Activated CD4-positive, alpha-beta T cell treated with anti-CD3 and anti-CD28 coated beads, Interleukin-2, amount 10 ng/mL, durations not matched to agents 7 days and 5 days (primary cell): ENCODE results near the gene AGBL1. TPM values are rescaled to one million over a fixed set of nuclear protein-coding genes. Genes with fewer than 3 reads are reported as not detected.

Source experiments
- CTCF ChIA-PET: fragments of 350-600 bp; sonication (Branson Sonifier 250); formaldehyde crosslinking; loops from one replicate; lab custom pipeline; 2021; ENCODE audit warnings: antibody characterized with exemption; lab: Charles Lee
- POLR2A ChIA-PET: fragments of 350-600 bp; sonication (Branson Sonifier 250); formaldehyde crosslinking; loops from one replicate; lab custom pipeline; 2021; ENCODE audit warnings: antibody characterized with exemption; lab: Charles Lee
- DNase-seq: peaks from one replicate; pipeline ENCODE4 v3.0.0-alpha.2; 2020
- H3K27ac Mint-ChIP-seq: one replicate; pipeline ENCODE4 v1.8.0; 2021; ENCODE audit warnings: mild to moderate bottlenecking, moderate library complexity, mixed read lengths
- H3K27me3 Mint-ChIP-seq: one replicate; pipeline ENCODE4 v1.8.0; 2021; ENCODE audit warnings: mixed read lengths
- H3K36me3 Mint-ChIP-seq: one replicate; pipeline ENCODE4 v1.8.0; 2021; ENCODE audit warnings: low read depth, mixed read lengths
- H3K4me1 Mint-ChIP-seq: one replicate; pipeline ENCODE4 v1.8.0; 2021; ENCODE audit warnings: mixed read lengths
- H3K4me3 Mint-ChIP-seq: one replicate; pipeline ENCODE4 v1.8.0; 2021; ENCODE audit warnings: mild to moderate bottlenecking, moderate library complexity, mixed read lengths
- H3K9me3 Mint-ChIP-seq: one replicate; pipeline ENCODE4 v1.8.0; 2021; ENCODE audit warnings: mixed read lengths
- total RNA-seq, 2 experiments: library from RNA; stranded (reverse); gene quantifications; one replicate each; pipeline ENCODE4 v1.2.3, GENCODE V29; 2021

The AGBL1 gene
- total RNA-seq, 2 experiments from 2014 or later: not detected

GRCh38 chr15:86804406-86804805 is 724.7 kb downstream of the AGBL1 start:
- H3K27ac Mint-ChIP-seq: no peak overlapping the region
- H3K4me1 Mint-ChIP-seq: no peaks in the 10 kb centered on the region
- ChIA-PET CTCF (interaction anchor here (0.6 to 0.7 kb wide), 2 partner anchors 249 to 335 kb away, joined by 3 to 5 read pairs; no protein-coding TSS in a partner anchor), POLR2A (no interaction called here)
- no peaks in the 10 kb centered on the region for H3K36me3 Mint-ChIP-seq
- DNase-seq: no peak
- H3K27me3 Mint-ChIP-seq: no peaks in the 10 kb centered on the region
- H3K4me3 Mint-ChIP-seq: no peak overlapping the region
- H3K9me3 Mint-ChIP-seq: no peaks in the 10 kb centered on the region

GRCh38 chr15:86810329-86810728 is 730.7 kb downstream of the AGBL1 start:
- Mint-ChIP-seq H3K4me1 (no peaks in the 10 kb centered on the region), H3K4me3 (no peak overlapping the region), H3K9me3 (no peaks in the 10 kb centered on the region), H3K27me3 (no peaks in the 10 kb centered on the region), H3K36me3 (no peaks in the 10 kb centered on the region), H3K27ac (no peak overlapping the region)
- no peak for DNase-seq
- CTCF ChIA-PET: no interaction called here
- POLR2A ChIA-PET: no interaction called here

- H3K4me1 Mint-ChIP-seq: no peaks in the 10 kb centered on the region
- no peak overlapping the region for H3K4me3 Mint-ChIP-seq
- H3K27ac Mint-ChIP-seq: no peak overlapping the region
- ChIA-PET POLR2A (no interaction called here), CTCF (no interaction called here)
- DNase-seq: no peak
- H3K36me3 Mint-ChIP-seq: no peaks in the 10 kb centered on the region
- H3K9me3 Mint-ChIP-seq: no peaks in the 10 kb centered on the region
- H3K27me3 Mint-ChIP-seq: no peaks in the 10 kb centered on the region
Observed at GRCh38 chr15:86813892-86814291, 734.2 kb downstream of the AGBL1 start.

- ChIA-PET POLR2A (no interaction called here), CTCF (no interaction called here)
- Mint-ChIP-seq H3K27me3 (no peaks in the 10 kb centered on the region), H3K9me3 (no peaks in the 10 kb centered on the region), H3K4me1 (no peaks in the 10 kb centered on the region), H3K36me3 (no peaks in the 10 kb centered on the region), H3K27ac (no peak overlapping the region), H3K4me3 (no peak overlapping the region)
- DNase-seq: no peak
Observed at GRCh38 chr15:86829245-86829644, 749.6 kb downstream of the AGBL1 start.

- Mint-ChIP-seq H3K4me1 (no peaks in the 10 kb centered on the region), H3K27ac (no peak overlapping the region), H3K27me3 (no peaks in the 10 kb centered on the region), H3K9me3 (no peaks in the 10 kb centered on the region), H3K36me3 (no peaks in the 10 kb centered on the region), H3K4me3 (no peak overlapping the region)
- ChIA-PET POLR2A (no interaction called here), CTCF (no interaction called here)
- DNase-seq: no peak
Observed at GRCh38 chr15:86830304-86830703, 750.6 kb downstream of the AGBL1 start.

- Mint-ChIP-seq H3K9me3 (no peaks in the 10 kb centered on the region), H3K27me3 (no peaks in the 10 kb centered on the region), H3K4me3 (no peak overlapping the region), H3K27ac (no peak overlapping the region), H3K36me3 (no peaks in the 10 kb centered on the region), H3K4me1 (no peaks in the 10 kb centered on the region)
- DNase-seq: no peak
- CTCF ChIA-PET: no interaction called here
- POLR2A ChIA-PET: no interaction called here
Observed at GRCh38 chr15:86833595-86833994, 753.9 kb downstream of the AGBL1 start.

- H3K4me3 Mint-ChIP-seq: no peak overlapping the region
- ChIA-PET CTCF (no interaction called here), POLR2A (no interaction called here)
- no peaks in the 10 kb centered on the region for H3K27me3 Mint-ChIP-seq
- no peaks in the 10 kb centered on the region for H3K36me3 Mint-ChIP-seq
- H3K4me1 Mint-ChIP-seq: no peaks in the 10 kb centered on the region
- no peak overlapping the region for H3K27ac Mint-ChIP-seq
- H3K9me3 Mint-ChIP-seq: no peaks in the 10 kb centered on the region
- no peak for DNase-seq
Observed at GRCh38 chr15:86834115-86834863, 754.6 kb downstream of the AGBL1 start.

- CTCF ChIA-PET: no interaction called here
- H3K4me1 Mint-ChIP-seq: no peaks in the 10 kb centered on the region
- no peak overlapping the region for H3K27ac Mint-ChIP-seq
- no peak for DNase-seq
- no peak overlapping the region for H3K4me3 Mint-ChIP-seq
- POLR2A ChIA-PET: no interaction called here
- no peaks in the 10 kb centered on the region for H3K9me3 Mint-ChIP-seq
- H3K36me3 Mint-ChIP-seq: no peaks in the 10 kb centered on the region
- no peaks in the 10 kb centered on the region for H3K27me3 Mint-ChIP-seq
Observed at GRCh38 chr15:86837294-86838061, 757.8 kb downstream of the AGBL1 start.

GRCh38 chr15:86839502-86839901 is 759.8 kb downstream of the AGBL1 start:
- H3K9me3 Mint-ChIP-seq: no peaks in the 10 kb centered on the region
- no peaks in the 10 kb centered on the region for H3K27me3 Mint-ChIP-seq
- no peak overlapping the region for H3K27ac Mint-ChIP-seq
- H3K4me3 Mint-ChIP-seq: no peak overlapping the region
- H3K4me1 Mint-ChIP-seq: no peaks in the 10 kb centered on the region
- no peaks in the 10 kb centered on the region for H3K36me3 Mint-ChIP-seq
- CTCF ChIA-PET: no interaction called here
- POLR2A ChIA-PET: no interaction called here
- no peak for DNase-seq

- H3K27ac Mint-ChIP-seq: no peak overlapping the region
- CTCF ChIA-PET: interaction anchor here (0.8 kb wide), 1 partner anchor 9 kb away, joined by 3 read pairs; no protein-coding TSS in a partner anchor
- POLR2A ChIA-PET: no interaction called here
- H3K9me3 Mint-ChIP-seq: peaks cover 1% of the 10 kb centered on the region
- H3K36me3 Mint-ChIP-seq: no peaks in the 10 kb centered on the region
- peaks cover under 1% of the 10 kb centered on the region for H3K27me3 Mint-ChIP-seq
- DNase-seq: no peak
- no peak overlapping the region for H3K4me3 Mint-ChIP-seq
- no peaks in the 10 kb centered on the region for H3K4me1 Mint-ChIP-seq
Observed at GRCh38 chr15:86840996-86841395, 761.3 kb downstream of the AGBL1 start.

- H3K27me3 Mint-ChIP-seq: peaks cover 2% of the 10 kb centered on the region
- CTCF ChIA-PET: no interaction called here
Observed at GRCh38 chr15:86842199-86842598, 762.5 kb downstream of the AGBL1 start.

GRCh38 chr15:86846036-86846435 is 766.4 kb downstream of the AGBL1 start:
- Mint-ChIP-seq H3K9me3 (peaks cover 2% of the 10 kb centered on the region), H3K27ac (no peak overlapping the region), H3K4me1 (no peaks in the 10 kb centered on the region), H3K4me3 (no peak overlapping the region), H3K27me3 (peaks cover 2% of the 10 kb centered on the region), H3K36me3 (no peaks in the 10 kb centered on the region)
- POLR2A ChIA-PET: no interaction called here
- no peak for DNase-seq
- CTCF ChIA-PET: no interaction called here

More at GRCh38 chr15:86842199-86842598, 762.5 kb downstream of the AGBL1 start:
- Mint-ChIP-seq H3K4me1 (no peaks in the 10 kb centered on the region), H3K36me3 (no peaks in the 10 kb centered on the region), H3K4me3 (no peak overlapping the region), H3K9me3 (peaks cover 2% of the 10 kb centered on the region), H3K27ac (no peak overlapping the region)
- DNase-seq: no peak
- POLR2A ChIA-PET: no interaction called here

GRCh38 chr15:86849136-86849535 is 769.5 kb downstream of the AGBL1 start:
- Mint-ChIP-seq H3K4me3 (no peak overlapping the region), H3K36me3 (no peaks in the 10 kb centered on the region), H3K9me3 (peaks cover 2% of the 10 kb centered on the region), H3K27ac (no peak overlapping the region), H3K27me3 (peaks cover 2% of the 10 kb centered on the region), H3K4me1 (no peaks in the 10 kb centered on the region)
- ChIA-PET POLR2A (no interaction called here), CTCF (no interaction called here)
- DNase-seq: no peak
